Renal pelvis (tissue), 4 donors: ENCODE measurements around the gene DNAAF3. TPM values are rescaled to one million over a fixed set of nuclear protein-coding genes. Genes with fewer than 3 reads are reported as not detected.
"Not testable (repeated sequence)": the region's sequence is repeated elsewhere in the genome, so short reads cannot be mapped to it uniquely, and the experiment has no call there.

ENCODE experiments used
- DNase-seq: peaks from one replicate; pipeline ENCODE4 v3.0.0-alpha.2; 2013
- polyA plus RNA-seq, 3 donors: library from polyadenylated mRNA; unstranded; fragments of 120-200 nt; gene quantifications; one replicate each; pipeline ENCODE4 v1.2.1, GENCODE V29; 2013; ENCODE audit not compliant: insufficient read length in 3 of 3

DNAAF3 gene
- polyA plus RNA-seq, 3 donors, result 6.7 to 11.7 (median 9.2) TPM

DNA sequence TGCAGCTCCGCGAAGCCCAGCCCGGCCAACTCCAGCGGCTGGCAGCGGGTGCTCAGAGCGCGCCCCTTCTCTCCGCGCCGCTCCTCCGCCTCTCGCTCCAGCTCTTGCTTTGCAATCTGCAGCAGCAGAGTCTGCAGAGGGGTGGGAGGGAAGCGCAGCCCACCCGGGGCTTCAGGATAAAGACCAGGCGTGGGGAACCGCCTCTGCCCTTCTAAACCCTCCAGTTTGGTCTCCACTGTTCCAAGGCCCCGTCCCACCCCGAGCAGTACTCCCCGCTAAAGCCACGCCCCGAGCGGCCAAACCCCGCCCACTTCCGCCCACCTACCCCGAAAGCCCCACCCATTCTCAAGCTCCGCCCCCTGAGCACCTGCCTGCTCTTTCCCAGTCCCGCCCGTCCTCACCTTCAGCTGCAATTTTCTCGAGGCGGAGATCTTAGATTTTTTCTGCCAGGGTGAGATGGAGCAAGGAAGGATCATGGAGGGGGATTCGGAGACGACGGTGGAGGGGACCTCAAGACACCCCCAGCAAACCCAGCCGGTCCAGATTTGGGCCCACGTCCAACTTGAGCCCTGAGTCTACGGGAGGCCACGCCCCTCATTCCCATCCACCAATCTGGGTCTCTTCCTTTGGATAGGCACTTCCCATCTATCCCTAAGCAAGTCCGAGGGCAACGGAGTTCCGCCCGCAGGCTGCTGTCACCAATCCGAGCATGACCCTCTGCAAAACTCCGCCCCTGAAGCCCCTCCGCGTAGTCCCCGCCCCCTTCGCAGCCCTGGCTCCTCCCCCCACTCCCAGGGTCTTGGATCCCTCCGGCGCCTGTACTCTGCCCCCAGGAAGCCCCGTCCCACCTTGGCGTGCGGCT is 10.0 kb downstream of the DNAAF3 start:
- no peak for DNase-seq

DNA sequence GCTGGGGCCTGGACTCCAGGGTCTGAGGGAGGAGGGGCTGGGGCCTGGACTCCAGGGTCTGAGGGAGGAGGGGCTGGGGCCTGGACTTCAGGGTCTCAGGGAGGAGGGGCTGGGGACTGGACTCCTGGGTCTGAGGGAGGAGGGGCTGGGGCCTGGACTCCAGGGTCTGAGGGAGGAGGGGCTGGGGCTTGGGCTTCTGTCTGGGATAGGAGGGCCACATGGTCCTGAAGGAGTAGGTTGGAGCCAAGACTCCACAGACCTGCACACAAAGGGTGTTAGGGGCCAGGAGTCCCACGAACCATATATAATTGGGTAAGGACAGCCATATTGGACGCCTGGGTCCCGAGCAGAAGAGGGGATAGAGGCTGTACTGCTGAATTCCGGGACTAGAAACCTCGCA is 10.6 kb downstream of the DNAAF3 start:
- not testable (repeated sequence) for DNase-seq

DNA sequence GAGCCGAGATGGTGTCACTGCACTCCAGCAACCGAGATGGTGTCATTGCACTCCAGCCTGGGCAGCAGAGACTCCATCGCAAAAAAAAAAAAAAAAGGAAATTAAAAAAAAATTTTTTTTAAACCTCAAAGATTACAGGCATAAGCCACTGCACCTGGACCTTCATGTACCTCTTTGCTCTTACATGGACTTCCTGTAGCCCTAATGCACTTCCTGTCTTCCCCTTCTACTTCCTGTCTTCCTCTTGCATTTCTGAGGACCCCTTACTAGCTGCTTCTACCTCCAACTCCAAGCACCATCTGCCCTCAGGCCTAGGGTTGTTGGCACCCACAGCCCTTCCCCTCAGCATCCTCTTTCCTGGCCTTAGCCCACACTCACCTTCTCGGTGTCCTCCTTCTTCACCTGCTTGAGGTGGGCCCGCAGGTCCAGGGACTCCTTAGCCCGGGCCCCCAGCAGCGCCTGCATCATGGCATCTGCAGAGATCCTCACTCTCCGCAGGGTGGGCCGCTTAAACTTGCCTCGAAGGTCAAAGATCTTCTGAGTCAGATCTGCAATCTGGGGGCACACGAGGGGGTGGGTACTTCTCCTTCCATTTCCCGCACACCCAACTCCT is 12.7 kb downstream of the DNAAF3 start:
- no peak for DNase-seq

DNA sequence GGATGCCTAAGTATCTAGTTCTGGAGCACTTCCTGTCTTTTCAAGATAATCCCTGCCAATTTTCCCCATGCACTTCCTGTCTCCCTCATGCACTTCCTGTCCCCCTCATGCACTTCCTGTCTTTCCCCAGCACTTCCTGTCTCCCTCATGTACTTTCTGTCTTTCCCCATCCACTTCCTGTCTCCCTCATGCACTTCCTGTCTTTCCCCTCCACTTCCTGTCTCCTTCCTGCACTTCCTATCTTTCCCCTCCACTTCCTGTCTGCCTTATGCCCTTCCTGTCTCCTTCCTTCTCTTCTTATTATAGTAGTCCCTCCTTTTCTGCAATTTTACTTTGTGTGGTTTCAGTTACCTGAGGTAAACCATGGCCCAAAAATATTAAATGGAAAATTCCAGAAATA is 14.4 kb downstream of the DNAAF3 start:
- DNase-seq, result no peak

DNA sequence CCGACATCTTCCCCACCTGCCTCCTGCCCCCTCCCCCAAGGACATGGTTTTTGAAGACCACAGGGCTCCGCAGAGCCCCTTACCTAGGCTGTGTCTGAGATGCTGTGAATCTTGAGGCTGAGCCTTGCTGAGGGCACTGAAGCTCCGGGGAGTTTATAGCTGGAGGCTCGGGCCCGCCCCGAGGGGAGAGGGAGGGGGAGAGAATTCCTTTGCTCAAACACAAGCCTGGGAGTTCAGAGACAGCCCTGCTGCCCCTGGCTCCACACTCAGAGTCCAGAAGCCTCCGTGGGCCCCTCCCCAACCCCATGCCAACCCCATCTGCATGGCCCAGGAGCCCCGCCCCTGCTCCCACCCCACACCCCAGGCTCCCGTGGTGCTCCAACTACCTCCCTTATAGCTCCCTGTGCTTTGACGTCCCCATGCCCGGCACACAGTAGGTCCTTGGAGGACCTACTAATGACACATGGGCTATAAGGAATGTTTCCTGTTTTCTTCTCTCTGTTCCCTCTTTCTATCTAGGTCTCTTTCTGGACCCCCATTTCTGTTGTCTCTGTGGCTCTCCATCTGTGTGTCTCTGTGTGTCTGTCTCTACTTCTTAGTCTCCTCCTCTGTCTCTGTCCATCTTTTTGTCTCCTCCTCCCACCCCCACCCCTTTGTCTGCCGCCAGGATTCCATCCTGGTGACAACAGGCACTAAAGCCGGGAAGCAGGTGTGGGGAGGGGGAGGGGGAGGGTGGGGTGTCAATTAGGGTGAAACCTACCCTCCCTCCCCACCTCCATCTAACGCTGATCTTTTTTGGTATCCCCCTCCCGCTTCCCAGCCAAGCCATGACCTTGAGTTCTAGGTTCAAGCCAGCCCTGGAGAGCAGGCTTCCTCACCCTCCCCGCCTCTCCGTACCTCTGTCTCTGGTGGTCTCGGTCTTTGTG is 17.1 kb downstream of the DNAAF3 start, which contains the start of gene TNNT1:
Gene TNNT1 (minus strand): TSS at position 129 of the 926 bp plus-strand sequence. CDS start 2,049 bp downstream, outside the sequence.
- DNase-seq, result no peak

DNA sequence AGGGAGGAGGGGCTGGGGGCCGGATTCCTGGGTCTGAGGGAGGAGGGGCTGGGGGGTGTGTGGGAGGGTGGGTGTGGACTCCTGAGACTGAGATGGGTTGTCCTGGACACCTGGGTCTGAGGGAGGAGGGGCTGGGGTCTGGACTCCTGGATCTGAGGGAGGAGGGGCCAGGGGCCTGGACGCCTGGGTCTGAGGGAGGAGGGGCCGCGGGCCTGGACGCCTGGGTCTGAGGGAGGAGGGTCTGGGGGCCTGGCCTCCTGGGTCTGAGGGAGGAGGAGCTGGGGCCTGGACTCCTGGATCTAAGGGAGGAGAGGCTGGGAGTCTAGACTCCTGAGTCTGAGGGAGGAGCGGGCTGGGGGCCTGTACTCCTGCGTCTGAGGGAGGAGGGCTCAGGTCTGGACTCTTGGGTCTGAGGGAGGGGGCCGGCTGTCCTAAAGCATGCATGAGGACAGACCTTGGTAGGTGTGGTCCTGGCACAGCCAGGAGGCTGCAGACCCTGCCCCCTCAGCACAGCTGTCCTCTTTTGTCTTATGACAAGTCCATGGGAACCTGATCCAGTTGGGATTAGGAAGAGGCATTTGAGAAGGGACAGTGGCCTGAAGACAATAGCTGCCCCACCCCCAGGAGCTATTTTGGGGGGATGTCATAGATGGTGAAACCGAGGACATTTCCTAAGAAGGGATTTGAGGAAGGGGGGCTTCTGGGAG is 18.7 kb downstream of the DNAAF3 start:
- DNase-seq, result no peak

DNA sequence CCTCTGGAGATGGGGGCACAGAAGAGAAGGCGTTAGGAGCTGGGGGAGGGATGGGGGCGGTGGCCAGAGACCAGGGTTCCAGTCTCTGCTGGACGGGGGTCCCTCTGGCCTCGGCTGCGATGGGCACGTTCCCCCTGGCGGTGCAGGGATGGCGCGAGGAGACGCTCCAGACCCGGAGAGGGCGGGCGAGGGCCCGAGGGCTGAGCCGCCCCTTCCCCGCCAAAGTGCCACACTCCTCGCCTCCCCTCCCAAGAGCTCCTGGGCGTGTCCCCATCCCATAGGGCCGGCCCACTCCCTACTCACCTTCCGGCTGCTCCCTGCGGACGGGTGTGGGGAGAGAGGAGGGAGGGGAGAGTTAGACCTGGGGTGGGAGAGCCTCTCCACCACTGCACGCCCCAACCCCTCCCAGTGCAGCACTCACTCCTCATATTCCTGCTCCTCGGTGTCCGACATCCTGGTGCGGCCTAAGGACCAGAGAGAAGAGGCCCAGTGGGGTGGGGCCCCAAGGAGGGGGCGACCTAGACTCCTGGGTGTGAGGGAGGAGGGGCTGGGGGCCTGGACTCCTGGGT is 19.6 kb downstream of the DNAAF3 start:
- no peak for DNase-seq

DNA sequence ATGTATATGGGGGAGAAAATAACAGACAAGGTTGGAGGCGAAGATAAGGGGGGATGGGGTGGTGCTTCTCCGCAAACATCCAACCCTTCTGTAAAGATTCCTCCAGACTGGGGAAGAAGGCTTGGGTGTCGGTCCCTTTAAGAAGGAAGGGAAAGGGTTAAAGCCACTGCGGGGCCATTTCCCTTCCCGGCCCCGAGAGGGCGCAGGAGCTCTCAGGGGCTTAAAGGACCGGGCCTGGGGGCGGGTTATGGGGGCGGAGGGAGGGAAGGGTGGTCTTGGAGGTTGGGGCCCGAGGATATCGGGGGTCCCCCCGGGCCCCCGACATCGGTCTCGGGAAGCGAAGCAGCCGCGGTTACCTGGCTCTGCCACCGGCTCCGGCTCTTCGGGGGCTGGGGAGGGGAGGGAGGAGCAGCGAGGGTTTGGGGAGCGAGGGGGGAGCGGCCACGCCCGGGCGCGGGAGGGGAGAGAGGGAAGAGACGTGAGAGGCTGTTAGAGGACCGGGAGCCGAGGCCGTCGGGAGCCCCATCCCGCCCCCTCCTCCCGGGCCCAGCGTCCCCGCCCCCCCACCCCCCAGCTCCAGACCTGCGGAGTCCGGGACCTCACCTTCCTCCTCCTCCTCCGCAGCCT is 20.2 kb downstream of the DNAAF3 start:
- no peak for DNase-seq

DNA sequence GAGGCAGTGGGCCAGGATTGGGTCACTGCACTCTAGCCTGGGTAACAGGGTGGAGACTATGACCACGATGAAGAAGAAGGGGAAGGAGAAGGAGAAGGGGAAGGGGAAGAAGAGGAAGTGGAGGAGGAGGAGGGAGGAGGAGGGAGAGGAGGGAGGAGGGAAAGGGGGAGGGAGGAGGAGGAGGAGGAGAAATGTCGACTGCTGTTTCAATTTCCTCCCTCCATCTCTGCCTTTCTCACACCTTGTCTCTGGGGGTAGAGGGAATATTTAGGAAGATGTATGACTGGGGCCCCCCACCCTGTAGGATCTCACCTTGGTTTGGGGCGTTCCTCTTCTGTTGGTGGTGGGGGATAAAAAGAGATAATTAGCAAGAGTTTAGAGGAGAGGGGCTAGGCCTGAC is 21.2 kb downstream of the DNAAF3 start:
- DNase-seq, result no peak

DNA sequence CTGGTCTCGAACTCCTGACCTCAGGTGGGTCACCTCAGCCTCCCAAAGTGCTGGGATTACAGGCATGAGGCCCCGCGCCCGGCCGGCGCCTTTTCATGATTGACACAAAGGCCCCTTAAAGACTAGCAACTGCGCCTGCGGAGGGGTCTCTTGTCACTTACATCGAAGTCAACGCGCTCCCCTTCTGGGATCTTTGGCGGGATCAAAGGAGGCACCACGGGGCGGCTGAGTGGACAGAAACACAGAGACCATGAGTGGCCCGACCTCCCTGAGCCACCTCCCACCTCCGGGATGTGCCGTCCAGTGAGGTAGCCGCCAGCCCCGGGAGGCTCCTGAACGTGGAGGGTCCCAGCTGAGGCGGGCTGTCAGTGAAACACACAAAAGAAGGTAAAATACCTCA is 24.7 kb downstream of the DNAAF3 start:
- no peak for DNase-seq

DNA sequence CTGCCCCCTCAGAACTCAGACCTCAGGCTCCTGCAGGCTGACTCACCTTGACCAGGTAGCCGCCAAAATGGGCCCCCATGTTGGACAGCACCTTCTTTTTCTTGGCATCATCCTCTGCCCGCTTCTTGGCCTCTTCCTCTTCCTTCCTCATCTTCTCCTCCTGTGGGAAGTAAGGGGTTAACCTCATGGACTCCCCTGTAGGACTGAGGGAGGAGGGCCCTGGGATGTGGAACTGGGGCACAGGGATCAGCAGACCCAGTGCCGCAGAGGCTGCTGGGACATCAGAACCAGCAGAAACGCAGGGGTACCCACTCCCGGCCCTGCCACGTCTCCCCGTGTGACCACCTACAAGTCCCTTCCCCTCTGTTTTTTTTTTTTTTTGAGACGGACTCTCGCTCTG is 28.5 kb downstream of the DNAAF3 start:
- no peak for DNase-seq

DNA sequence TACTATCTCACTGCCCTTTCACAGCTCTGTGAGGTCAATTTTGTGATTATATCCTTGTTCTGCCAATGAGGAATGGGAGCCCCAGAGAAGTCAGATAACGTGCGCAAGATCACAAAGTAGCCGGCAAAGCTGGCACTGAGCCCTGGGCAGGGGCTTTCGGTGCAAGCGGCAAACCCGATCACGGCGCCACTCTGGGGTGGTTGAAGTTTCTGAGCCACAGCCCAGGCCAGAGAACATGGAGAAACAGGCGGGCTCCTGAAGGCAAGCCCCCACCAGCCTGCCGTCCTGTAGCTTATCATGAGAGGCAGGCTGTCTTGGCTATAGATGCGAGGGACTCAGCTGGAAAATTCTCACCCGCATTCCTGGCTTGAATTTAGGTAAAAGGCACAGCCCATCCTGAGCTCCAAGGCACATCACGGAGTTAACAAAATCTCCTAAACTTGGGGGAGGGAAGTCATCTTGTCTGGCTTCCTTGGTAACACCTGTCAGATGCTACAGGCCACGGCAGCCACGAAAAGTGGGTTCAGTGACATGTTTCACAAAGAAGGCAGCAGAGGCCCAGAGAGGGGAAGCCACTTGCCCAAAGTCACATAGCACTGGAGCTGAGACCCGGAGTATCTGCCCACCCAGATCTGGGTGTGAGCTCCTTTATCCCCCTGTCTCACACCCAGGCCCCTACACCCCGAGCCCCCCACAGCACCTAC is 29.9 kb downstream of the DNAAF3 start:
- DNase-seq, result no peak

DNA sequence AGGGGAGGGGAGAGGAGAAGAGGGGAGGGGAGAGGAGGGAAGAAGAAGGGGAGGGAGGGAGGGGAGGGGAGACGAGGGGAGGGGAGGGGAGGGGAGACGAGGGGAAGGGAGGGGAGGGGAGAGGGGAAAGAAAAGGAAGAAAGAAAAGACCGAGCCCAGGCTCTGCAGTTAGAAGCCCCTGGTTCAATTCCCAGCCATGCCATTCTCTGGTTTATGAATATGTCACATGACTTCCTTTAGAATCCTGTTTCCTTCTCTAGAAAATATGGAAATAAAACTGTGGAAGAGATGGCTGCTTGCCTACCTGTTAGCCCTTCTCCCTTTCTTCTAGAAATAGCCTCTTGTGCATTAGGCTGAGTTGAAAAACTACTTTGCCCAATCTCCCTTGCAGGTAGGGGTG is 31.7 kb downstream of the DNAAF3 start:
- DNase-seq, result no peak

DNA sequence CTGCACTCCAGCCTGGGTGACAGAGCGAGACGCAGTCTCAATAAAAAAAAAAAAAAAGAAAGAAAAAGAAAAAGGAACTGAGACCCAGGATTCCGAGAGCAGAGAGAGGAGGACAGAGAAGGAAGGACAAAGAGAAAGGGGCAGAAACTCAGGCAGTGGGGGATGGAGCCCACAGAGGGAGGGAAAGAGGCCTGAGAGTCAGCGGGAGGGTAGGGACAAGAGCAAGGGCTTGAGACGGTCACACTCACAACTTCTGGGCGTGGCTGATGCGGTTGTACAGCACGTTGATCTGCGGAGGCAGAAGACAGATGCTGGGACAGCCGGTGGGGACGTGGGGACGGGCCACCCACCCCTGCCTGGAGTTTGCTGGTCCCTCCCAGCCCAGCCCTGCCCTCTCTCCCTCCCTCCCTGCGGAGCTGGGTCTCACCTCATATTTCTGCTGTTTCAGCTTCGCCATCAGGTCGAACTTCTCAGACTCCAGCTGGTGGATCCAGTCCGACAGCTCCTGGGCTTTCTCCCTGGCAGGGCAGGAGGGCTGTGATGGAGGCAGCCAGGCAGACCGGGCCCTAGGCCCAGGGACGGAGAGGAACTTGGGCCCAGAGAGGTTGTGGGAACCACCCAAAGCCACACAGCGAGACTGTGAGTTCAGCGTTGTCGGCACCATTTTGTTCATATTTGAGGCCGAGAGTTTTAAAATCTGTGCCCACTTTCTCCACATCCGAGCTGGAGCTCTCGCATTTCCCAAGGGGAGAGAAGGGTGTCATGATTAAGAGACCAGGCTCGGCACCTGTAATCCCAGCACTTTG is 32.6 kb downstream of the DNAAF3 start:
- no peak for DNase-seq

DNA sequence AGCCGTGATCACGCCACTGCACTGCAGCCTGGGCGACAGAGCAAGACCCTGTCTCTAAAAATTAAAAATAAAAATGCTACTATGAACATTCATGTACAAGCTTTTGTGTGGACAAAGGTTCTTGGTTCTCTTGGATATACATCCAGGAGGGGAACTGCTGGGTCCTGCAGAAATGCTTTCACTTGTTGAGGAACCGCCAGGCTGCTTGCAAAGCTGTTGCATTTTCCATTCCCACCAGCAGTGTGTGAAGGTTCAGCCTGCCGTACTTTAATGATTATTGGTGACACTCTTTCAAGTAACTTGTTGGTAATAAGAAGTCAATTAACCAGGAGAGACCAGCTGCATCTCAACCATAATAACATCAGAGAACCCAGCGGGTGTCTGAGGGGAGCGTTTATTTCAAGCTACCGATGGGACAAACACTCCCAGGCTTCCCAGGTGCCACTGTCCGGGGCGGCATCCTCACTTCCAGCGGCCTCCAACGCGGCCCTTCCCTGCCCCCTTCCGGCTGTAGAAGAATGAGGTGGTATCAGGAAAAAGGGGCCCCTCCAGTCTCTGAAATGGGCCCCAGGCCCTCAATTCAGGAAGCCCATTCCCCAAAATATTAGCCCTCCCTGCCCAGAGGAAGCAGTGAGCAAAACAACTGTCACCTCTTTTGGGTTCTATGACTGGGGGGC is 33.8 kb downstream of the DNAAF3 start:
- DNase-seq, result no peak

DNA sequence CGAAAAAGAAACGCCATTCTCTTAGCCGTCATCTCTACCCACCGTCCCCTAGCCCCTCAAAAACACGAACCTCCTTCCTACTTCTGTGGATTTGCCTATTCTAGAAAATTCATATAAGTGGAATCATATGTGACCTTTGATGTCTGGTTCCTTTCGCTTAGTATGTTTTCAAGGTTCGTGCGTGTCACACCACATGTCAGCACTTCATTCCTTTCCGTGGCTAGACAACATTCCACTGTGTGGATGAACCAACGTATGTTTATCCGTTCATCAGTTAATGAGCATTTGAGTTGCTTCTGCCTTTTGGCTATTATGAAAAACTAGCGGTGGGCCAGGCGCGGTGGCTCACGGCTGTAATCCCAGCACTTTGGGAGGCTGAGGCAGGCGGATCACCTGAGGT is 35.0 kb downstream of the DNAAF3 start:
- no peak for DNase-seq

DNA sequence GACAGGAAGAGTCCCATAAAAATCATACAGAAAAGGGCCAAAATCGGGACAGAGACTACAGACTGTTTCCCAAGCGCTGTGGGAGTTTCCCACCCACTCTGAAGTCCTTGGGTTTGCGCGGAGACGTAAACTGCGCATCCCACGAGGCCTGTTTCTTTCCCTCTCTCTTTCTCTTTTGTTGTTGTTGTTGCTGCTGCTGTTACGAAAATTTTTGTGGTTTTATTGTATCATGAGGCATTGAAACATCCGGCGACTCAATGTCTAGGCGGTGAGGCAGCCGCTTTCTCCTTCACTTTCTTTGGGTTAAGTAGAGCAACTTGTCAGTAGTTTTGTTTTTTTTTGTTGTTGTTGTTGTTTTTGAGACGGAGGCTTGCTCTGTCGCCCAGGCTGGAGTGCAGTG is 47.4 kb downstream of the DNAAF3 start:
- no peak for DNase-seq

DNA sequence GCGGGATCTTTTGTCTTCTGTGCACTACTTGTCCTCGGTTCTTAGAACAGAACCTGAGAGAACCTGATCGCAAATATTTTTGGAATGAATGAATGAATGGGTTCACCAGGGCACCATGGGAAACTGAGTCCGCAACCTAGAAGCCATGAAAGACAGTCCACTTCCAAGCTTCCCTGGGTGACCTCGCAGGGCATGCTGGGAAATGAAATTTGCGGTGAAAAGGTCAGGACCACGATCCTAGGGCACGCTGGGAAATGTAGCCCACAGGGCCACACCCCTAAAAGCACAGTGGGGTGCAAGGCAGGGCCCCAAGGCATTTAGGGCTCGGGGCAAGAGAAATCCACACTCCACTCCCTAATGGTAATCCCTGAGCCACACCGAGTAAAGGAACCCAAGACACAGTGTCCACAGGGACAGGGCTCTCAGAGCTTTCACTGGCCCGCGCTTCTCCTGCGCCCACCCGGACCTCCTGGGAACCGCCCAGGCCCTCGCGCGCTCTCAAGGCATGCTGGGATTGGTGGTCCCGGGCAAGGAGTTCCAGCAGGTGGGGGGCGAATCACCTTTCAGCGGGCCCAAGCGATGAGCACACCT is 47.9 kb downstream of the DNAAF3 start:
- DNase-seq, result no peak
